CD8-positive, alpha-beta memory T cell (primary cell): ENCODE measurements around the gene SBK3. TPM values are rescaled to one million over a fixed set of nuclear protein-coding genes. Genes with fewer than 3 reads are reported as not detected.
"Not testable (repeated sequence)": the region's sequence is repeated elsewhere in the genome, so short reads cannot be mapped to it uniquely, and the experiment has no call there.

Source experiments
- CTCF ChIA-PET: fragments of 350-600 bp; sonication (Branson Sonifier 250); formaldehyde crosslinking; loops from one replicate; lab custom pipeline; 2021; ENCODE audit warnings: antibody characterized with exemption; lab: Charles Lee
- POLR2A ChIA-PET: fragments of 350-600 bp; sonication (Branson Sonifier 250); formaldehyde crosslinking; loops from one replicate; lab custom pipeline; 2021; ENCODE audit warnings: antibody characterized with exemption; lab: Charles Lee
- DNase-seq, 5 donors: peaks; one replicate each; pipeline versions ENCODE4 v3.0.0 to v3.0.0-alpha.2; 2020 to 2022; ENCODE audit warnings: mixed read lengths in 1 of 5
- H3K27ac ChIP-seq: one replicate; pipeline ENCODE4 v1.7.0; 2013; ENCODE audit warnings: low read depth, mild to moderate bottlenecking, low read length, moderate library complexity
- H3K27me3 ChIP-seq: 2 replicates; pipeline ENCODE4 v1.7.0; 2013; ENCODE audit warnings: low read length, mild to moderate bottlenecking; ENCODE audit not compliant: insufficient read depth, poor library complexity, severe bottlenecking
- H3K36me3 ChIP-seq: 2 replicates; pipeline ENCODE4 v1.7.0; 2013; ENCODE audit warnings: mild to moderate bottlenecking, low read length, moderate library complexity; ENCODE audit not compliant: insufficient read depth
- H3K4me1 ChIP-seq: 2 replicates; pipeline ENCODE4 v1.7.0; 2013; ENCODE audit warnings: mild to moderate bottlenecking, low read length, moderate library complexity; ENCODE audit not compliant: insufficient read depth
- H3K4me3 ChIP-seq: 2 replicates; pipeline ENCODE4 v1.7.0; 2013; ENCODE audit warnings: mild to moderate bottlenecking, low read length
- H3K9me3 ChIP-seq: 2 replicates; pipeline ENCODE4 v1.7.0; 2013; ENCODE audit warnings: mild to moderate bottlenecking, low read length
- H3K27ac Mint-ChIP-seq, 8 donors: one replicate each; pipeline ENCODE4 v1.8.0; 2020 to 2021; ENCODE audit warnings: mixed read lengths in 8 of 8, mild to moderate bottlenecking in 6 of 8, inconsistent platforms in 3 of 8, moderate library complexity in 3 of 8
- H3K27me3 Mint-ChIP-seq, 2 donors: one replicate each; pipeline ENCODE4 v1.8.0; 2020 to 2021; ENCODE audit warnings: mixed read lengths in 2 of 2, mild to moderate bottlenecking in 1 of 2, moderate library complexity in 1 of 2
- H3K36me3 Mint-ChIP-seq, 3 donors: one replicate each; pipeline ENCODE4 v1.8.0; 2020 to 2021; ENCODE audit warnings: mixed read lengths in 3 of 3, inconsistent platforms in 1 of 3, mild to moderate bottlenecking in 1 of 3
- H3K4me1 Mint-ChIP-seq, 3 donors: one replicate each; pipeline ENCODE4 v1.8.0; 2020 to 2021; ENCODE audit warnings: mixed read lengths in 3 of 3, inconsistent platforms in 1 of 3, mild to moderate bottlenecking in 1 of 3
- H3K4me3 Mint-ChIP-seq, 7 donors: one replicate each; pipeline ENCODE4 v1.8.0; 2020 to 2021; ENCODE audit warnings: mixed read lengths in 7 of 7, mild to moderate bottlenecking in 6 of 7, moderate library complexity in 4 of 7, inconsistent platforms in 2 of 7
- H3K9me3 Mint-ChIP-seq, 5 donors: one replicate each; pipeline ENCODE4 v1.8.0; 2020 to 2022; ENCODE audit warnings: mixed read lengths in 5 of 5, mild to moderate bottlenecking in 3 of 5, moderate library complexity in 2 of 5, inconsistent platforms in 1 of 5
- polyA plus RNA-seq: library from polyadenylated mRNA; unstranded; fragments of 300-500 nt; fragmentation: Illumina TruSeq; gene quantifications from one replicate; pipeline ENCODE4 v1.2.3, GENCODE V29; 2021
- total RNA-seq, 2 experiments: library from RNA; stranded (reverse); gene quantifications; one replicate each; pipeline ENCODE4 v1.2.3, GENCODE V29; 2021

Gene SBK3
- total and polyA plus RNA-seq, 3 experiments from 2014 or later: not detected

DNA sequence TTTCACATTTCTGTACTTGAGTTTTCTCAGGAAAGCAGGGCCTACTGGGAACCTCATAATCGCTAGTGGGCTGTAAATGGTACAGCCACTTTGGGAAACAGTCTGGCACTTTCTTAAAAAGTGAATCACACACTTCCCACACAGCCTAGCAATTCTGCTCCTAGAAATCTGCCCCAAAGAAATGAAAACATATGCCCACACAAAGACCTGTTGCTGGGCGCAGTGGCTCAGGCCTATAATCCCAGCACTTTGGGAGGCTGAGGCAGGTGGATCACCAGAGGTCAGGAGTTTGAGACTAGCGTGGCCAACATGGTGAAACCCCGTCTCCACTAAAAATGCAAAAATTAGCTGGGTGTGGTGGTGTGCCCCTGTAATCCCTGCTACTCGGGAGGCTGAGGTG lies 24.1 kb upstream of the SBK3 start:
- CTCF ChIA-PET: interaction anchor here (0.7 kb wide), 1 partner anchor 36 kb away, joined by 4 read pairs; no protein-coding TSS in a partner anchor
- H3K27me3 Mint-ChIP-seq: peaks cover 9 to 14% of the 10 kb centered on the region in 2 donors
- H3K27ac Mint-ChIP-seq, H3K4me1 Mint-ChIP-seq, H3K27me3 ChIP-seq, H3K4me3 Mint-ChIP-seq, H3K9me3 Mint-ChIP-seq, H3K36me3 ChIP-seq, DNase-seq, POLR2A ChIA-PET, H3K36me3 Mint-ChIP-seq, H3K4me3 ChIP-seq, H3K4me1 ChIP-seq, H3K27ac ChIP-seq, H3K9me3 ChIP-seq: not testable (repeated sequence)

DNA sequence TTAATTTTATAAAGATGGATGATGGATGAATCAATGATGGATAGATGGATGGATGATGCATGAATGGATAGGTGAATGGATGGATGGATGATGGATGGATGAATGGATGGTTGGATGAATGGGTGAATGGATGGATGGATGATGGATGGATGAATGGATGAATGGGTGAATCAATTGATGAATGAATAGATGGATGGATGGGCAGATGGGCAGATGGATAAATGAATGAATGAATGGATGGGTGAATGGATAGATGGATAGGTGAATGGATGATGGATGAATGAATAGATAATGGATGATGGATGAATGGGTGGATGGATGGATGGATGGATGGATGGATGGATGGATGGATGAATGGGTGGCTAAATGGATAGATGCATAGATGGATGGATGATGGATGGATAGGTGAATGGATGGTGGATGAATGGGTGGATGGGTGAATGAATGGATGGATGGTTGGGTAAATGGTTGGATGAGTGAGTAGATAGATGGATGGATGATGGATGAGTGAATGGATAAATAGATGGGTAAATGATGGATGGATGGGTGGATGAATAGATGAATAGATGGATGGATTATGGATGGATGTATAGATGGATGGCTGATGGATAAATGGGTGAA lies 22.5 kb upstream of the SBK3 start:
- no peak overlapping the region for H3K4me3 ChIP-seq
- Mint-ChIP-seq H3K4me1 (no peaks in the 10 kb centered on the region), H3K36me3 (no peaks in the 10 kb centered on the region), H3K27ac (no peak overlapping the region), H3K27me3 (peaks cover 11 to 18% of the 10 kb centered on the region in 2 donors), H3K9me3 (no peaks in the 10 kb centered on the region), H3K4me3 (no peak overlapping the region)
- H3K9me3 ChIP-seq: no peaks in the 10 kb centered on the region
- H3K4me1 ChIP-seq: no peaks in the 10 kb centered on the region
- no peaks in the 10 kb centered on the region for H3K27me3 ChIP-seq
- DNase-seq: no peak
- ChIA-PET CTCF (no interaction called here), POLR2A (no interaction called here)
- H3K36me3 ChIP-seq: no peaks in the 10 kb centered on the region
- H3K27ac ChIP-seq: no peak overlapping the region

DNA sequence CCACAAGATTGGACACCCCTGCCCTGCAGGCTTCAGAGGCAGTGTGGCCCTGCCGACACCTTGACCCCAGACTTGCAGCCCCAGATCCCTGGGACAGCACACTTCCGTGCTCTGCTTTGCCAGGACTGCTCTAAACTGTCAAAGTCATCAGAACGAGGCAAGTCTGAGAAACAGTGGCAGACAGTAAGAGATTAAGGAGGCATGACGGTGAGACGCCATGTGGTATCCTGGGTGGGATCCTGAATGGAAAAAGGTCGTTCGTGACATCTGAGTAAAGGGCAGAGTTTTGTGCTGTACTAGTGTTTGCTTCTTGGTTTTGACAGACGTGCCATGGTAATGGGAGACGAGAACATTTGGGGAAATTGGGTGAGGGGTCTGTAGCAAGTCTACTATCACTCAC lies 21.5 kb upstream of the SBK3 start:
- Mint-ChIP-seq H3K27ac (no peak overlapping the region), H3K9me3 (no peaks in the 10 kb centered on the region), H3K36me3 (no peaks in the 10 kb centered on the region), H3K27me3 (peaks cover 10 to 18% of the 10 kb centered on the region in 2 donors), H3K4me1 (no peaks in the 10 kb centered on the region), H3K4me3 (no peak overlapping the region)
- no peaks in the 10 kb centered on the region for H3K36me3 ChIP-seq
- no peaks in the 10 kb centered on the region for H3K4me1 ChIP-seq
- H3K27ac ChIP-seq: no peak overlapping the region
- ChIA-PET CTCF (no interaction called here), POLR2A (no interaction called here)
- no peaks in the 10 kb centered on the region for H3K9me3 ChIP-seq
- H3K27me3 ChIP-seq: no peaks in the 10 kb centered on the region
- DNase-seq: no peak
- no peak overlapping the region for H3K4me3 ChIP-seq

DNA sequence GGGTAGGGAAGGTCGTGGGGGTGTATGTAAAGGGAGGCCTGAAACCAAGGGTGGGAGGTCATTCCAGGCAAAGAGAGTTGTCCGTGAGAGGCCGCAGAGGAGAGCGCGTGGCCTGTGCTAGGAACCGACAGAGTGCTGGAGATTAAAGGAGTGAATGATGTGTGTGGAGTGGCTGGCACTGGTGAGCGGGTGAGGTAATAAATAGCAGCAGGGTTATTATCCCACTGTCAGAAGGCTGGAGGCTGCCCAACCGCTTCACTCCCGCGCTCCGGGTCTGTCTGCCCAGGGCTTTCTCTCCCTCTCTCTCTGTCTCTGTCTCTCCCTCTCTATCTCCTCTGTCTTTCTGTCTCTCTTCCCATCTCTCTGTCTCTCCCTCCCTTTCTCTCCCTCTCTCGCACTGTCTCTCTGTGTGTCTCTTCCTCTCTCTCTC lies 17.9 kb upstream of the SBK3 start:
- no peaks in the 10 kb centered on the region for H3K36me3 Mint-ChIP-seq
- no peak overlapping the region for H3K4me3 Mint-ChIP-seq

DNA sequence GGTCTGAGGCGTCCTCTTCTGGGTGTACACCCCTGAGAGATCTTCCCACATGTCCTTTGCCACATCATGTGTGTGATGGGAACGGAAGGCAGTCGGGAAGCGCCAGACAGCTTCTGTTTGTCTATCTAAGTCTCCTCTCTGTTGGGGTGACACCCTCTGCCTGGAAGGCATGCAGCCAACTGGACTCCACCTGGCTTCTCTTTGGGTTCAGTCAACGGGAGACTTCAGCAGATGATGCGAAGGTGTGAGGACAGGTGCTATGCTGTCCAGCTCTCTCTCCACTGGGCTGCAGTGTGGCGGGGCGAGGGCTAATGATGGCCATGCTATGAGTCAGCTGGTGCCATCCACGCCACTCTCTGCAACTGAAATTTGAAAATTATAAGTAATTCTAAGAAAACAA lies 14.3 kb upstream of the SBK3 start:
- Mint-ChIP-seq H3K27me3 (peaks cover 22 to 25% of the 10 kb centered on the region in 2 donors), H3K27ac (no peak overlapping the region), H3K4me3 (no peak overlapping the region), H3K36me3 (no peaks in the 10 kb centered on the region), H3K4me1 (no peaks in the 10 kb centered on the region), H3K9me3 (peaks cover 0 to 8% (median 0%) of the 10 kb centered on the region in 5 donors)
- no peak overlapping the region for H3K4me3 ChIP-seq
- H3K36me3 ChIP-seq: no peaks in the 10 kb centered on the region
- H3K4me1 ChIP-seq: no peaks in the 10 kb centered on the region
- CTCF ChIA-PET: no interaction called here
- no peaks in the 10 kb centered on the region for H3K9me3 ChIP-seq
- no peak for DNase-seq
- H3K27ac ChIP-seq: no peak overlapping the region
- no peaks in the 10 kb centered on the region for H3K27me3 ChIP-seq
- POLR2A ChIA-PET: no interaction called here

More for the DNA sequence above, 17.9 kb upstream of the SBK3 start:
- no peaks in the 10 kb centered on the region for H3K36me3 ChIP-seq
- peaks cover 24 to 33% of the 10 kb centered on the region in 2 donors for H3K27me3 Mint-ChIP-seq
- H3K4me1 Mint-ChIP-seq: no peaks in the 10 kb centered on the region
- no peaks in the 10 kb centered on the region for H3K4me1 ChIP-seq
- ChIA-PET CTCF (no interaction called here), POLR2A (no interaction called here)
- no peak overlapping the region for H3K27ac ChIP-seq
- H3K27me3 ChIP-seq: no peaks in the 10 kb centered on the region
- no peak overlapping the region for H3K4me3 ChIP-seq
- H3K9me3 Mint-ChIP-seq: peaks cover 0 to 8% (median 0%) of the 10 kb centered on the region in 5 donors
- peak overlapping the region in 1 of 8 donors; percentile 58 for H3K27ac Mint-ChIP-seq
- no peak for DNase-seq
- no peaks in the 10 kb centered on the region for H3K9me3 ChIP-seq

DNA sequence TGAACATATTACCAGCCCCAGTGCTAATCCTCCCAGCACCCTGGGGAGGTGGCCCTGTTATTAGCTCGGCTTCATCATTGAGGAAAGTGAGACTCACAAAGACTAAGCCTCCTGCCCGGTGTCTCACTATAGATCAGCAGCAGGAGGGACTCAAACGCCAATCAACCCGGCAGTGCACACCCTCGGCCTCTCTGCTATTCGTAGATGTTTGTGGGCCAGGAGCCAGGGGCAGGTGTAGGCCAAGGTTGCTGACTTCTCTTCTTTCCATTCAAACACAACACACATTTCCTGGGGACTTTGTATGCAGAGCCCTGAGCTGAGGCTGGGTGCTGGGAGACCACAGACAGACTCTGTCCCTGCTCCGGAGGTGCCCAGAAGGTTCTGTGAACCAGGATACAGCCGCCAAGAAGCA lies 9.4 kb upstream of the SBK3 start:
- H3K36me3 Mint-ChIP-seq: no peaks in the 10 kb centered on the region
- H3K27me3 Mint-ChIP-seq: peaks cover 12 to 27% of the 10 kb centered on the region in 2 donors
- no peaks in the 10 kb centered on the region for H3K9me3 ChIP-seq
- peak in 1 of 5 donors; percentile 8 for DNase-seq
- H3K4me1 ChIP-seq: no peaks in the 10 kb centered on the region
- H3K4me1 Mint-ChIP-seq: no peaks in the 10 kb centered on the region
- ChIA-PET CTCF (no interaction called here), POLR2A (no interaction called here)
- H3K36me3 ChIP-seq: no peaks in the 10 kb centered on the region
- no peak overlapping the region for H3K27ac Mint-ChIP-seq
- H3K4me3 Mint-ChIP-seq: no peak overlapping the region
- H3K9me3 Mint-ChIP-seq: no peaks in the 10 kb centered on the region
- no peaks in the 10 kb centered on the region for H3K27me3 ChIP-seq
- H3K4me3 ChIP-seq: no peak overlapping the region
- H3K27ac ChIP-seq: no peak overlapping the region

DNA sequence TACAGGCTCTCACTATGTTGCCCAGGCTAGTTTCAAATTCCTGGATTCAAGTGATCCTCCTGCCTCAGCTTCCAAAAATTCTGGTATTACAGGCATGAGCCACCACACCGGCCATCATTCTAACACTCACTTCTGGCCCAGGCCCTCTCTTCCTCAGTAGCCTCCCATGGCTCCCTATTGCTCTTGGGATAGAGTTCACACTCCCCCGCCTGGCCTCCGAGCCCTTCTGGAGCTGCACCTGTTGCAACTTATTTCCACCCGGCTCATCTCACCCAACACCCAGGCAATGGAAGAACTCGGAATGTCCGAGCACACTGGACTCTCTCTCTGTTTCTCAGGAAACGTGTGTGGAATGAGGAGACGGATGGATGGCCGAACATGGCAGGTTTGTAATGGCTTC lies 9.0 kb upstream of the SBK3 start:
- H3K36me3 Mint-ChIP-seq: no peaks in the 10 kb centered on the region
- no peak overlapping the region for H3K27ac Mint-ChIP-seq
- no peaks in the 10 kb centered on the region for H3K27me3 ChIP-seq
- H3K4me3 ChIP-seq: no peak overlapping the region
- no peak overlapping the region for H3K4me3 Mint-ChIP-seq
- no peak overlapping the region for H3K27ac ChIP-seq
- no peaks in the 10 kb centered on the region for H3K4me1 Mint-ChIP-seq
- no peaks in the 10 kb centered on the region for H3K9me3 Mint-ChIP-seq
- ChIA-PET CTCF (no interaction called here), POLR2A (no interaction called here)
- H3K4me1 ChIP-seq: no peaks in the 10 kb centered on the region
- H3K36me3 ChIP-seq: no peaks in the 10 kb centered on the region
- H3K27me3 Mint-ChIP-seq: peaks cover 10 to 26% of the 10 kb centered on the region in 2 donors
- H3K9me3 ChIP-seq: no peaks in the 10 kb centered on the region
- peak in 1 of 5 donors; percentile 13 for DNase-seq

DNA sequence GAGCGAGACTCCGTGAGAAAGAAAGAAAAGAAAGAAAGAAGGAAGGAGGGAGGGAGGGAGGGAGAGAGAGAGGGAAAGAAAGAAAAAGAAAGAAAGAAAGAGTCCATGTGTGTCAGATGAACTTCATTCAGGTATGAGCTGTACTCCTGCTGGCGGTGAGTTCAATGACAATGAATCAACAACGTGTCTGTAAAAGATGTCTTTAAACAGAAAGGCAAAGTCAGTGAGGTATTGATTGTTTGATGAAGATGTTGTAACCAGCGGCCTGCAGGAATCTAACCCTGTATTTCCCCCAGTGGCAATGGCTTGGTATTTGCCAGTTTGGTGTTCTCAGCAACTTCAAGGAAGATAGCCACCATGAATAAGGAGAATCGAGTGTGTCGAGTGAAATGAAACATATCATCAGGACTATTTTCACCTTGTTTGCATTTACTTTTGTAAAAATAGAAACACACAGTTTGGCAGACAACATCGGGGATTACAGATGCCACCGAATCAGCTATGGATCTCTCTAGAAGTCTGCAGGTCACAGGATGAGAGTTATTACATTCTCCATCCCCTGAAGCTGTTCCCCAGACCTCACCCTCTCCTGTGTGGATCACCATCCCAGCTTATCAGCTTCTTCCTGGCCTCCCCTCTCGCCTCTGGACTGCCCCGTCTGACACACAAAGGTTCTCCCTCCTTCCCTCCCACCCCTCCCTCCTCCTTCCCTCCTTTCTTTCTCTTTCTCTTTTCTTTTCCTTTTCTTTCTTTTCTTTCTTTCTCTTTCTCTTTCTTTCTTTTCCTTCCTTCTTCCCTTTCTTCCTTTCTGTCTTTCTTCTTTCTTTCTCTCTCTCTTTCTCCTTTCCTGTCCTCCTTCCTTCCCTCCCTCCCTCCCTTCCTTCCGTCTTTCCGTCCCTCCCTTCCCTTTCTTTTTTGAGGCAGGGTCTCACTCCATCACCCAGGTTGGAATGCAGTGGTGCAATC lies 8.2 kb upstream of the SBK3 start:
- H3K4me3 Mint-ChIP-seq: no peak overlapping the region
- CTCF ChIA-PET: interaction anchor here (0.6 kb wide), 1 partner anchor 108 kb away, joined by 3 read pairs; no protein-coding TSS in a partner anchor
- no peaks in the 10 kb centered on the region for H3K4me1 ChIP-seq
- no peak overlapping the region for H3K27ac Mint-ChIP-seq
- H3K4me1 Mint-ChIP-seq: no peaks in the 10 kb centered on the region
- no peaks in the 10 kb centered on the region for H3K27me3 ChIP-seq
- no peaks in the 10 kb centered on the region for H3K9me3 ChIP-seq
- peak in 1 of 5 donors; percentile 23 for DNase-seq
- no peaks in the 10 kb centered on the region for H3K36me3 ChIP-seq
- H3K27ac ChIP-seq: no peak overlapping the region
- no peaks in the 10 kb centered on the region for H3K9me3 Mint-ChIP-seq
- H3K36me3 Mint-ChIP-seq: no peaks in the 10 kb centered on the region
- H3K27me3 Mint-ChIP-seq: peaks cover 12 to 25% of the 10 kb centered on the region in 2 donors
- H3K4me3 ChIP-seq: no peak overlapping the region
- POLR2A ChIA-PET: no interaction called here
